Stomach (tissue), 4 donors: ENCODE results near the gene OR5B21.

ENCODE experiments used
- CTCF ChIP-seq, 7 experiments: fragments of 450-650 bp in 4 of 7; fragments of 200-600 bp in 3 of 7; sonication (generic) in 3 of 7; IDR thresholded peaks; one replicate each; pipeline ENCODE4 v1.5.1; 2016 to 2019; ENCODE audit warnings: antibody characterized with exemption in 7 of 7, control low read depth in 2 of 7, mild to moderate bottlenecking in 1 of 7
- EP300 ChIP-seq: sonication (generic); formaldehyde crosslinking; IDR thresholded peaks from one replicate; pipeline ENCODE4 v1.6.1; 2017; ENCODE audit warnings: antibody characterized with exemption
- POLR2A ChIP-seq, 4 donors: fragments of 450-650 bp; IDR thresholded peaks; one replicate each; pipeline ENCODE4 v1.6.1; 2016; ENCODE audit warnings: antibody characterized with exemption in 4 of 4, control low read depth in 2 of 4, mild to moderate bottlenecking in 1 of 4, moderate library complexity in 1 of 4

GRCh38 chr11:58525037-58525614 is 17.2 kb upstream of the OR5B21 start:
- TF ChIP-seq POLR2A (IDR thresholded peaks at IDR 0.05) (no peak), CTCF (IDR thresholded peaks at IDR 0.05) (no peak), EP300 (no peak)
